ENCODE measurements around the gene PNKP. TPM values are rescaled to one million over a fixed set of nuclear protein-coding genes. Genes with fewer than 3 reads are reported as not detected.

PNKP gene
- total and polyA plus RNA-seq, 9 of the 15 experiments (the other 6 are each of a cell fraction or from before 2014, with no cell fraction given): 2.8 to 85.4 (median 25.3) TPM

DNA sequence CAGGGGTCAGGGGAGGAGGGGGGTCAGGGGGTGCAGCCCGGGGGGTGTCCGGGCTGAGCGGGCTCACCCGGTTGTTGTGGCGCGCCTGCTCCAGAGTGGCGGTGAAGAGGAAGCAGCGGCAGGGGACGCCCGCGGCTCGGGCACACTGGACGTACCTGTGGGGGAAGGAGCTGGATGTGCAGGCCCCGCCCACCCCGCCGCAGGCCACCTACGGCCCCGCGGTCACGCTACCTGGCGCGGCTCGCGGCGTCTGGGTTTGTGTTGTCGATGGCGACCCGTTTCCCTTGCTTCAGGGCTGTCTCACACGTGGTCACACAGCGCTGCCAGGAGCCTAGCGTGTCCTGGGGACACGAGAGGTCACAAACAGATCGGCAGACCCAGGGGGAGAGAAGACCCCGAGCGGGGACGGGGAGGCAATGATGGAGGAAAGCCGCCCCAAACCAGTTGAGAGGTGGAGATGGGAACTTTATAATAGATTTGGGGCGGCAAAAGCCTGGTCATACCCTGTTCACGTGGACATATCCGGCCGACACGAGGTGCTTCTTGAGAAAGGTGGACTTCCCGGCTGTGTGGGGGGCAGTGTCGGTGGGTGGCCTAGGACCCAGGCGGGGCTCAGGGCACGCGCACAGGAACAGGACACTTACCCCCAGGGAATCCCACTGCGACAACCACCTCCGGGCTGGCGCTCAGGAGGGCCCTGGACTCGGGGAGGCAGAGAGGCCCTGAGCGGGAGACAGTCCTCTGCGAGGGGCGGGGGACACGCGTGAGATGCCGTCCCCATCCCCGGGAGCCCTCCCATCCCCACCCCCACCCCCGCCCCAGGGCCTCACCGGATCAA lies 5.6 kb downstream of the PNKP start:
- peak; percentile 72 for TF ChIP-seq POLR2G (IDR thresholded peaks at IDR 0.05; ENCODE audit: low read depth, low read length)
- TF ChIP-seq RAD51 (IDR thresholded peaks at IDR 0.05; ENCODE audit: borderline replicate concordance, low read depth): no peak
- no peak for TF ChIP-seq GTF2A2 (tag; IDR thresholded peaks at IDR 0.05)
- TF ChIP-seq, protein P1, sequence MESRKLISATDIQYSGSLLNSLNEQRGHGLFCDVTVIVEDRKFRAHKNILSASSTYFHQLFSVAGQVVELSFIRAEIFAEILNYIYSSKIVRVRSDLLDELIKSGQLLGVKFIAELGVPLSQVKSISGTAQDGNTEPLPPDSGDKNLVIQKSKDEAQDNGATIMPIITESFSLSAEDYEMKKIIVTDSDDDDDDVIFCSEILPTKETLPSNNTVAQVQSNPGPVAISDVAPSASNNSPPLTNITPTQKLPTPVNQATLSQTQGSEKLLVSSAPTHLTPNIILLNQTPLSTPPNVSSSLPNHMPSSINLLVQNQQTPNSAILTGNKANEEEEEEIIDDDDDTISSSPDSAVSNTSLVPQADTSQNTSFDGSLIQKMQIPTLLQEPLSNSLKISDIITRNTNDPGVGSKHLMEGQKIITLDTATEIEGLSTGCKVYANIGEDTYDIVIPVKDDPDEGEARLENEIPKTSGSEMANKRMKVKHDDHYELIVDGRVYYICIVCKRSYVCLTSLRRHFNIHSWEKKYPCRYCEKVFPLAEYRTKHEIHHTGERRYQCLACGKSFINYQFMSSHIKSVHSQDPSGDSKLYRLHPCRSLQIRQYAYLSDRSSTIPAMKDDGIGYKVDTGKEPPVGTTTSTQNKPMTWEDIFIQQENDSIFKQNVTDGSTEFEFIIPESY (CRISPR knock-in tag; IDR thresholded peaks at IDR 0.05): peak; percentile 96
- TF ChIP-seq MEF2A (IDR thresholded peaks at IDR 0.05; ENCODE audit: control insufficient read depth, low read depth, low read length): no peak
- no peak for TF ChIP-seq ZNF75A (CRISPR knock-in tag; IDR thresholded peaks at IDR 0.05)
- TF ChIP-seq HOXB6 (CRISPR knock-in tag; IDR thresholded peaks at IDR 0.05; ENCODE audit: borderline replicate concordance): no peak
- no peak for TF ChIP-seq BDP1 (IDR thresholded peaks at IDR 0.05; ENCODE audit: insufficient read depth, insufficient read length)
- no peak for TF ChIP-seq ZNF124 (CRISPR knock-in tag; IDR thresholded peaks at IDR 0.05)
- TF ChIP-seq ZNF311 (CRISPR knock-in tag; IDR thresholded peaks at IDR 0.05): no peak
- TF ChIP-seq, protein P2, sequence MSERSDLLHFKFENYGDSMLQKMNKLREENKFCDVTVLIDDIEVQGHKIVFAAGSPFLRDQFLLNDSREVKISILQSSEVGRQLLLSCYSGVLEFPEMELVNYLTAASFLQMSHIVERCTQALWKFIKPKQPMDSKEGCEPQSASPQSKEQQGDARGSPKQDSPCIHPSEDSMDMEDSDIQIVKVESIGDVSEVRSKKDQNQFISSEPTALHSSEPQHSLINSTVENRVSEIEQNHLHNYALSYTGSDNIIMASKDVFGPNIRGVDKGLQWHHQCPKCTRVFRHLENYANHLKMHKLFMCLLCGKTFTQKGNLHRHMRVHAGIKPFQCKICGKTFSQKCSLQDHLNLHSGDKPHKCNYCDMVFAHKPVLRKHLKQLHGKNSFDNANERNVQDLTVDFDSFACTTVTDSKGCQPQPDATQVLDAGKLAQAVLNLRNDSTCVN (CRISPR knock-in tag; IDR thresholded peaks at IDR 0.05): no peak
- TF ChIP-seq, protein P3, sequence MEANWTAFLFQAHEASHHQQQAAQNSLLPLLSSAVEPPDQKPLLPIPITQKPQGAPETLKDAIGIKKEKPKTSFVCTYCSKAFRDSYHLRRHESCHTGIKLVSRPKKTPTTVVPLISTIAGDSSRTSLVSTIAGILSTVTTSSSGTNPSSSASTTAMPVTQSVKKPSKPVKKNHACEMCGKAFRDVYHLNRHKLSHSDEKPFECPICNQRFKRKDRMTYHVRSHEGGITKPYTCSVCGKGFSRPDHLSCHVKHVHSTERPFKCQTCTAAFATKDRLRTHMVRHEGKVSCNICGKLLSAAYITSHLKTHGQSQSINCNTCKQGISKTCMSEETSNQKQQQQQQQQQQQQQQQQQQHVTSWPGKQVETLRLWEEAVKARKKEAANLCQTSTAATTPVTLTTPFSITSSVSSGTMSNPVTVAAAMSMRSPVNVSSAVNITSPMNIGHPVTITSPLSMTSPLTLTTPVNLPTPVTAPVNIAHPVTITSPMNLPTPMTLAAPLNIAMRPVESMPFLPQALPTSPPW (CRISPR knock-in tag; IDR thresholded peaks at IDR 0.05): no peak
- TF ChIP-seq FIP1L1 (IDR thresholded peaks at IDR 0.05; ENCODE audit: low read depth, low read length, poor library complexity, severe bottlenecking): peak; percentile 33
- intact Hi-C loops (cut with micrococcal nuclease): no loop called here
- peaks cover 29% of the 10 kb centered on the region; the same call in 1 of the 2 replicates for H4K20me1 ChIP-seq (replicated peaks; ENCODE audit: control insufficient read depth, insufficient read depth, low read length)
- peaks cover 20 to 81% of the 10 kb centered on the region in 2 experiments; a peak in 4 of 5 replicates for H3K4me1 ChIP-seq (replicated peaks in 1 of 2; ENCODE audit: control insufficient read depth in 2 of 2, insufficient read depth in 2 of 2, low read length in 2 of 2)
- H3K27ac ChIP-seq (ENCODE audit: extremely low read depth, low read depth, low read length): no peak overlapping the region
- in situ Hi-C loops (cut with MboI): no loop called here
- H3K79me2 ChIP-seq (ENCODE audit: control insufficient read depth, insufficient read depth, low read length): peaks cover 35% of the 10 kb centered on the region
- no peak overlapping the region for H2AFZ ChIP-seq (ENCODE audit: low read depth, low read length)
- no peak for DNase-seq (ENCODE audit: extremely low read depth in 1 of 4, low spot score in 3 of 4)
- no peaks in the 10 kb centered on the region for H3K9me3 ChIP-seq (replicated peaks; ENCODE audit: control insufficient read depth, insufficient read depth, low read depth, low read length)
- peaks cover 4% of the 10 kb centered on the region for H3K9me1 ChIP-seq (ENCODE audit: control insufficient read depth, insufficient read depth, low read length)
- H3K27me3 ChIP-seq (ENCODE audit: control insufficient read depth in 2 of 2, insufficient read depth in 2 of 2, low read length in 2 of 2): no peaks in the 10 kb centered on the region
- no peak overlapping the region for H3K4me2 ChIP-seq (ENCODE audit: insufficient read depth, low read length)
- peaks cover 81% of the 10 kb centered on the region for H3K36me3 ChIP-seq (ENCODE audit: control insufficient read depth, insufficient read depth, low read length)
- no peak overlapping the region; a peak in 1 of 4 replicates for H3K9ac ChIP-seq (ENCODE audit: insufficient read depth in 1 of 2, low read depth in 2 of 2, low read length in 2 of 2)
- no TSS peak for BruUV-seq (replicated peaks)
- CTCF ChIA-PET (ENCODE audit: low intra/inter-chr PET ratio): no interaction called here
- POLR2A ChIA-PET: interaction anchor here (1.3 kb wide), 1 partner anchor 9 kb away, joined by 6 read pairs; no protein-coding TSS in a partner anchor
- ATAC-seq: no peak
- no peak overlapping the region for H3K4me3 ChIP-seq
- FAIRE-seq: no peak
- WGBS (ENCODE audit: insufficient coverage, low coverage, missing lambda C conversion rate): 98% methylated on average over 25 of the region's 60 CpGs
